Measurements from ENCODE around the gene DOK6. TPM values are rescaled to one million over a fixed set of nuclear protein-coding genes. Genes with fewer than 3 reads are reported as not detected.

Gene DOK6
- total RNA-seq, 1 experiment from 2014 or later, result not detected

DNA sequence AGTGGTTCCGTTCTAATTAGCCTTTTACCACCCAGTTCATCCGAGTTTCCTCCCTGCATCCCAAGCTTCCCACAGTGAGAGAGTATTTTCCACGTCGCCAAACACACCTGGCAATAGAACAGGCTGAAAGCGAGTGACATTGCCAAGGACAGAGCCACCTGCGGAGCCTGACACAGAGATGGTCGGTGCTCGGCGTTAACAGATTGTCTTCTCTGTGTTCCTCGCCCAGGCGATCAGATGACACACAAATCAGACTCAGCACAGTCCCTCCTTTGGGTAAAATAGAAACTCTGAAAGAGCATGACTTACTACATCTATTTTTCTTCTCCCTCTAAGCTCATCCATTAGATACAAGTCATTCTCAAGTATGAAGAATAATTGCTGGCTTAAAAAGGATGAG lies 439.3 kb downstream of the DOK6 start:
- Histone ChIP-seq H3K79me2 (ENCODE audit: low read length) (no peaks in the 10 kb centered on the region), H3K36me3 (ENCODE audit: low read depth, low read length) (no peaks in the 10 kb centered on the region), H3K27ac (ENCODE audit: low read length) (no peak overlapping the region), H3K4me3 (ENCODE audit: low read length) (no peak overlapping the region), H3K9me3 (ENCODE audit: low read length) (no peaks in the 10 kb centered on the region), H2AFZ (ENCODE audit: low read length) (no peak overlapping the region), H3F3A (ENCODE audit: low read length, unreplicated experiment) (no peaks in the 10 kb centered on the region), H4K20me1 (ENCODE audit: low read length) (no peaks in the 10 kb centered on the region), H3K4me1 (ENCODE audit: insufficient read depth, low read length) (no peaks in the 10 kb centered on the region), H3K9ac (ENCODE audit: low read length) (no peak overlapping the region), H3K9me2 (replicated peaks; ENCODE audit: low read length) (no peaks in the 10 kb centered on the region), H3K4me2 (ENCODE audit: low read length) (no peak overlapping the region), H3K27me3 (ENCODE audit: low read length) (no peaks in the 10 kb centered on the region)
- intact Hi-C loops (cut with micrococcal nuclease), result no loop called here
- ChIA-PET POLR2A (ENCODE audit: unreplicated experiment) (no interaction called here), CTCF (no interaction called here)
- TF ChIP-seq EZH2 (IDR thresholded peaks at IDR 0.05; ENCODE audit: low read length, unreplicated experiment) (no peak), EZH2phosphoT487 (IDR thresholded peaks at IDR 0.05; ENCODE audit: borderline replicate concordance, low read length) (no peak)
- TF ChIP-seq, protein P1, sequence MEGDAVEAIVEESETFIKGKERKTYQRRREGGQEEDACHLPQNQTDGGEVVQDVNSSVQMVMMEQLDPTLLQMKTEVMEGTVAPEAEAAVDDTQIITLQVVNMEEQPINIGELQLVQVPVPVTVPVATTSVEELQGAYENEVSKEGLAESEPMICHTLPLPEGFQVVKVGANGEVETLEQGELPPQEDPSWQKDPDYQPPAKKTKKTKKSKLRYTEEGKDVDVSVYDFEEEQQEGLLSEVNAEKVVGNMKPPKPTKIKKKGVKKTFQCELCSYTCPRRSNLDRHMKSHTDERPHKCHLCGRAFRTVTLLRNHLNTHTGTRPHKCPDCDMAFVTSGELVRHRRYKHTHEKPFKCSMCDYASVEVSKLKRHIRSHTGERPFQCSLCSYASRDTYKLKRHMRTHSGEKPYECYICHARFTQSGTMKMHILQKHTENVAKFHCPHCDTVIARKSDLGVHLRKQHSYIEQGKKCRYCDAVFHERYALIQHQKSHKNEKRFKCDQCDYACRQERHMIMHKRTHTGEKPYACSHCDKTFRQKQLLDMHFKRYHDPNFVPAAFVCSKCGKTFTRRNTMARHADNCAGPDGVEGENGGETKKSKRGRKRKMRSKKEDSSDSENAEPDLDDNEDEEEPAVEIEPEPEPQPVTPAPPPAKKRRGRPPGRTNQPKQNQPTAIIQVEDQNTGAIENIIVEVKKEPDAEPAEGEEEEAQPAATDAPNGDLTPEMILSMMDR (conservative IDR thresholded peaks at IDR 0.05; ENCODE audit: low read depth, low read length), result no peak
- no peak for ATAC-seq
- no TSS peak for BruUV-seq (replicated peaks)
- DNase-seq, result no peak

DNA sequence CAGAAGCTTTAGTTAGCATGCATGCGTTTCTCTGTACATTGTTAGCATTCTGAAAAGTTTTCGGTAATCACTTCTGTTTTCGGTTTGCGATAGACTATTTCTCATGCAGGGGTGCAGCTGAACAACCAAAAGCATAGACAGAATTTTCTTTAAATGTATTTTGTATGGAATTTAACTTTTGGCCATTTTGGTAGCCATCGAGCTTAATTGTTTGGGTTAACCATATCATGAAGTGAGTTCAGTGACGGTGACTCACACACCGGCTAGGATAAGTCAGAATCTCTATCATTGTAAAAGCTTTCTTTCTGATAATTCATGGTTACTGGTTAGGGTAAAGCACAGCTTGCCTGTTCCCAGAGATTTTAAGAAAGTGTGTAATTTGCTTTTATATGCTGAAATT lies 439.8 kb downstream of the DOK6 start:
- ChIA-PET POLR2A (ENCODE audit: unreplicated experiment) (no interaction called here), CTCF (no interaction called here)
- H3K36me3 ChIP-seq (ENCODE audit: low read depth, low read length), result no peaks in the 10 kb centered on the region
- no peaks in the 10 kb centered on the region for H3F3A ChIP-seq (ENCODE audit: low read length, unreplicated experiment)
- intact Hi-C loops (cut with micrococcal nuclease), result no loop called here
- TF ChIP-seq EZH2phosphoT487 (IDR thresholded peaks at IDR 0.05; ENCODE audit: borderline replicate concordance, low read length), result no peak
- no peak for TF ChIP-seq EZH2 (IDR thresholded peaks at IDR 0.05; ENCODE audit: low read length, unreplicated experiment)
- TF ChIP-seq, protein P1 (conservative IDR thresholded peaks at IDR 0.05; ENCODE audit: low read depth, low read length), result no peak
- no peaks in the 10 kb centered on the region for H4K20me1 ChIP-seq (ENCODE audit: low read length)
- H2AFZ ChIP-seq (ENCODE audit: low read length), result no peak overlapping the region
- no peaks in the 10 kb centered on the region for H3K9me2 ChIP-seq (replicated peaks; ENCODE audit: low read length)
- H3K9me3 ChIP-seq (ENCODE audit: low read length), result no peaks in the 10 kb centered on the region
- DNase-seq (no peak), ATAC-seq (peak; percentile 59)
- H3K9ac ChIP-seq (ENCODE audit: low read length), result no peak overlapping the region
- H3K4me2 ChIP-seq (ENCODE audit: low read length), result no peak overlapping the region
- H3K4me1 ChIP-seq (ENCODE audit: insufficient read depth, low read length), result no peaks in the 10 kb centered on the region
- H3K27me3 ChIP-seq (ENCODE audit: low read length), result no peaks in the 10 kb centered on the region
- H3K79me2 ChIP-seq (ENCODE audit: low read length), result no peaks in the 10 kb centered on the region
- no peak overlapping the region for H3K4me3 ChIP-seq (ENCODE audit: low read length)
- H3K27ac ChIP-seq (ENCODE audit: low read length), result no peak overlapping the region
- no TSS peak for BruUV-seq (replicated peaks)

DNA sequence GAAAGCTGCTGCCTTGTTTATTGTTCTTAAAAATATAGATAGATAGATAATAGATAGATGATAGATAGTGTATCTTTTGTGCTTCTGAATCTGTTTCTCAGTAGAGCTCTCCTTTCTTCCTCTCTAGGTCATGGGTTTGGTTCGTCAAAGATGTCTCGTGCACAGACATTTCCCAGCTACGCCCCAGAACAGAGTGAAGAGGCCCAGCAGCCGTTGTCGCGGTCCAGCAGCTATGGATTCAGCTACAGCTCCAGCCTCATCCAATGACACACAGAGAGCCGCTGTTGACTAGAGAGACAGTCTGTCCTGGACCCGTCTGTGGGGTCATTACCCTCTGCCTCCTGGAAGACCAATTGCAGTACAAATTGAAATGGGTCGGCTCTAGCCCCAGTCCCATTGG lies 440.4 kb downstream of the DOK6 start:
- no peak for ATAC-seq
- no peak overlapping the region for H2AFZ ChIP-seq (ENCODE audit: low read length)
- DNase-seq, result no peak
- H3K4me2 ChIP-seq (ENCODE audit: low read length), result no peak overlapping the region
- H3K36me3 ChIP-seq (ENCODE audit: low read depth, low read length), result no peaks in the 10 kb centered on the region
- H3K27ac ChIP-seq (ENCODE audit: low read length), result no peak overlapping the region
- ChIA-PET POLR2A (ENCODE audit: unreplicated experiment) (no interaction called here), CTCF (no interaction called here)
- no peaks in the 10 kb centered on the region for H3F3A ChIP-seq (ENCODE audit: low read length, unreplicated experiment)
- BruUV-seq (replicated peaks), result no TSS peak
- H3K4me3 ChIP-seq (ENCODE audit: low read length), result no peak overlapping the region
- H3K27me3 ChIP-seq (ENCODE audit: low read length), result no peaks in the 10 kb centered on the region
- no peaks in the 10 kb centered on the region for H3K9me3 ChIP-seq (ENCODE audit: low read length)
- no peaks in the 10 kb centered on the region for H3K79me2 ChIP-seq (ENCODE audit: low read length)
- intact Hi-C loops (cut with micrococcal nuclease), result no loop called here
- no peaks in the 10 kb centered on the region for H3K9me2 ChIP-seq (replicated peaks; ENCODE audit: low read length)
- no peaks in the 10 kb centered on the region for H4K20me1 ChIP-seq (ENCODE audit: low read length)
- H3K9ac ChIP-seq (ENCODE audit: low read length), result no peak overlapping the region
- H3K4me1 ChIP-seq (ENCODE audit: insufficient read depth, low read length), result no peaks in the 10 kb centered on the region
- TF ChIP-seq EZH2 (IDR thresholded peaks at IDR 0.05; ENCODE audit: low read length, unreplicated experiment) (no peak), EZH2phosphoT487 (IDR thresholded peaks at IDR 0.05; ENCODE audit: borderline replicate concordance, low read length) (no peak)
- TF ChIP-seq, protein P1 (conservative IDR thresholded peaks at IDR 0.05; ENCODE audit: low read depth, low read length), result no peak
